OCI-LY7 (cell line): ENCODE data around the gene SDHA.

Source experiments
- EZH2phosphoT487 ChIP-seq: fragments of 200-600 bp; sonication (generic); IDR thresholded peaks from 2 replicates; pipeline ENCODE4 v1.6.1; 2018; ENCODE audit warnings: low read depth, borderline replicate concordance, mild to moderate bottlenecking, mixed run types, antibody characterized with exemption, low read length, moderate library complexity, mixed read lengths
- TF ChIP-seq, protein P1 (sequence below): fragments of 200-600 bp; sonication (generic); conservative IDR thresholded peaks from 2 replicates; pipeline ENCODE4 v1.5.1; 2014; ENCODE audit warnings: mild to moderate bottlenecking, antibody characterized with exemption, low read length, moderate library complexity, mixed read lengths

DNA sequence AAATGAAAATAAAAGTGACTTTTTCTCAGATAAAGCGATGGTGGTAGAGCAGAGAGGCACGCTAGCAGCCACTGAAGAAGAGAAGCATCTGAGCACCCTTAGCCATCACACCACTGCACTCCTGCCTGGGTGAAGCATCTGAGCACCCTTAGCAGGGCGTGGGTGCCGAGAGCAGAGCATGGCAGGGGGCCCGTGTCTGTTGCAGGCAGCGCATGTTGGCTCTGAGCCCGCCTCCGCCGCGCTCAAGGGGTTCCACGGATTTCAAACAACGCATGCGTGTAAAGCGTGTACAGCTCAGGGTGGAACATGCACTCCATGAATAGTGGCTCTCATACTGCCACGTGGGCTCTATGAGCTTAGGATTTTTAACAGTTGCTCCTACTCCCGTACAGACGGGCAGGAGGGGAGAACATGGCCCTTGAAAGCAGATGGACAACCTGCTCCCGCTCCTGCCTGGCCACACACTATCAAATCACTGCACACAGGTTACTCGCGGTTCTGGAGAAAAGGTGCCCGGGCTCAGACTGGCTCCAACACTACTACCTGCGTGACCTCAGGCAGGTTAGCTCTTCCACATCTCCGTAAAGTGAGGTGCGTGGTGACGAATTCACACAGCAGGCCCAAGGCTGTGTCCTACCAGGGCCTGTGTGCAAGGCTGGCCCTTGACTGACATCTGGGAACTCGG is 14.7 kb upstream of the SDHA start:
- TF ChIP-seq, protein P1, sequence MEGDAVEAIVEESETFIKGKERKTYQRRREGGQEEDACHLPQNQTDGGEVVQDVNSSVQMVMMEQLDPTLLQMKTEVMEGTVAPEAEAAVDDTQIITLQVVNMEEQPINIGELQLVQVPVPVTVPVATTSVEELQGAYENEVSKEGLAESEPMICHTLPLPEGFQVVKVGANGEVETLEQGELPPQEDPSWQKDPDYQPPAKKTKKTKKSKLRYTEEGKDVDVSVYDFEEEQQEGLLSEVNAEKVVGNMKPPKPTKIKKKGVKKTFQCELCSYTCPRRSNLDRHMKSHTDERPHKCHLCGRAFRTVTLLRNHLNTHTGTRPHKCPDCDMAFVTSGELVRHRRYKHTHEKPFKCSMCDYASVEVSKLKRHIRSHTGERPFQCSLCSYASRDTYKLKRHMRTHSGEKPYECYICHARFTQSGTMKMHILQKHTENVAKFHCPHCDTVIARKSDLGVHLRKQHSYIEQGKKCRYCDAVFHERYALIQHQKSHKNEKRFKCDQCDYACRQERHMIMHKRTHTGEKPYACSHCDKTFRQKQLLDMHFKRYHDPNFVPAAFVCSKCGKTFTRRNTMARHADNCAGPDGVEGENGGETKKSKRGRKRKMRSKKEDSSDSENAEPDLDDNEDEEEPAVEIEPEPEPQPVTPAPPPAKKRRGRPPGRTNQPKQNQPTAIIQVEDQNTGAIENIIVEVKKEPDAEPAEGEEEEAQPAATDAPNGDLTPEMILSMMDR = no peak
- TF ChIP-seq EZH2phosphoT487 = no peak
